Peyer's patch (tissue), 4 donors: ENCODE measurements around the gene ANGPTL2.

Experiments used
- POLR2A ChIP-seq, 2 donors: fragments of 450-650 bp; IDR thresholded peaks; one replicate each; pipeline ENCODE4 v1.5.1; 2017; ENCODE audit warnings: antibody characterized with exemption in 2 of 2, mild to moderate bottlenecking in 2 of 2, moderate library complexity in 2 of 2
- TF ChIP-seq, protein P1 (sequence below), 6 experiments: fragments of 450-650 bp in 4 of 6; fragments of 200-600 bp in 2 of 6; sonication (generic) in 1 of 6; IDR thresholded peaks; one replicate each; pipeline ENCODE4 v1.5.1; 2017 to 2019; ENCODE audit warnings: antibody characterized with exemption in 6 of 6, mild to moderate bottlenecking in 3 of 6, moderate library complexity in 1 of 6

DNA sequence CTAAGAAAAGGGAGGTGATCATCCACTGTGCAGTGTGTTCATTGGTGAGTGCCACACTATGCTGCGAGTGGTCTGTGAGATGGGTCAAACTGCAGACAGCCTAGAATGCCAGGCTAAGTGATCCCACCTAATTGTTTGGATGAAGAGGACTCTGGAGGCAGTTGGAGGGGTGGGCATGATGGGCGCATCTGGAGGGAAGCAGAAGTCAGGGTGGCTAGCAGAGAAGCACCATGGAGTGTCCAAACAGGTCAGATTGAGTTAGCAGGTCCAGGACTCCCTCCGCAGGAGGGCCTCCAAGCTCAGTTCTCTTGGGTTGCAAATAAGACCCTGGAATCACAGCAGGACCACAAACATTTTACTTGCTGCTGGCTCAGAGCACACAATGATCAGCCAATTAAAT lies 19.9 kb upstream of the ANGPTL2 start:
- TF ChIP-seq, protein P1, sequence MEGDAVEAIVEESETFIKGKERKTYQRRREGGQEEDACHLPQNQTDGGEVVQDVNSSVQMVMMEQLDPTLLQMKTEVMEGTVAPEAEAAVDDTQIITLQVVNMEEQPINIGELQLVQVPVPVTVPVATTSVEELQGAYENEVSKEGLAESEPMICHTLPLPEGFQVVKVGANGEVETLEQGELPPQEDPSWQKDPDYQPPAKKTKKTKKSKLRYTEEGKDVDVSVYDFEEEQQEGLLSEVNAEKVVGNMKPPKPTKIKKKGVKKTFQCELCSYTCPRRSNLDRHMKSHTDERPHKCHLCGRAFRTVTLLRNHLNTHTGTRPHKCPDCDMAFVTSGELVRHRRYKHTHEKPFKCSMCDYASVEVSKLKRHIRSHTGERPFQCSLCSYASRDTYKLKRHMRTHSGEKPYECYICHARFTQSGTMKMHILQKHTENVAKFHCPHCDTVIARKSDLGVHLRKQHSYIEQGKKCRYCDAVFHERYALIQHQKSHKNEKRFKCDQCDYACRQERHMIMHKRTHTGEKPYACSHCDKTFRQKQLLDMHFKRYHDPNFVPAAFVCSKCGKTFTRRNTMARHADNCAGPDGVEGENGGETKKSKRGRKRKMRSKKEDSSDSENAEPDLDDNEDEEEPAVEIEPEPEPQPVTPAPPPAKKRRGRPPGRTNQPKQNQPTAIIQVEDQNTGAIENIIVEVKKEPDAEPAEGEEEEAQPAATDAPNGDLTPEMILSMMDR (IDR thresholded peaks at IDR 0.05) = no peak
- no peak for TF ChIP-seq POLR2A (IDR thresholded peaks at IDR 0.05)
